Esophagus squamous epithelium (tissue), 4 donors: Measurements from ENCODE around the gene MELK.

ENCODE experiments used
- CTCF ChIP-seq, 6 experiments: fragments of 450-650 bp in 4 of 6; fragments of 200-600 bp in 2 of 6; sonication (generic) in 2 of 6; IDR thresholded peaks; one replicate each; pipeline ENCODE4 v1.5.1; 2016 to 2019; ENCODE audit warnings: antibody characterized with exemption in 6 of 6, mild to moderate bottlenecking in 4 of 6, moderate library complexity in 4 of 6
- POLR2A ChIP-seq, 4 donors: fragments of 450-650 bp; IDR thresholded peaks; one replicate each; pipeline ENCODE4 v1.6.1; 2017; ENCODE audit warnings: antibody characterized with exemption in 4 of 4, mild to moderate bottlenecking in 4 of 4, moderate library complexity in 3 of 4

GRCh38 chr9:36543916-36544315 lies 28.8 kb upstream of the MELK start:
- TF ChIP-seq CTCF (IDR thresholded peaks at IDR 0.05) (no peak), POLR2A (IDR thresholded peaks at IDR 0.05) (no peak)
